ENCODE measurements around the gene CDAN1. TPM values are rescaled to one million over a fixed set of nuclear protein-coding genes. Genes with fewer than 3 reads are reported as not detected.

CDAN1 gene
- total and polyA plus RNA-seq, 2 donors (not counting 3 experiments of a cell fraction or from before 2014, with no cell fraction given) = 7.2 to 23.4 TPM

DNA sequence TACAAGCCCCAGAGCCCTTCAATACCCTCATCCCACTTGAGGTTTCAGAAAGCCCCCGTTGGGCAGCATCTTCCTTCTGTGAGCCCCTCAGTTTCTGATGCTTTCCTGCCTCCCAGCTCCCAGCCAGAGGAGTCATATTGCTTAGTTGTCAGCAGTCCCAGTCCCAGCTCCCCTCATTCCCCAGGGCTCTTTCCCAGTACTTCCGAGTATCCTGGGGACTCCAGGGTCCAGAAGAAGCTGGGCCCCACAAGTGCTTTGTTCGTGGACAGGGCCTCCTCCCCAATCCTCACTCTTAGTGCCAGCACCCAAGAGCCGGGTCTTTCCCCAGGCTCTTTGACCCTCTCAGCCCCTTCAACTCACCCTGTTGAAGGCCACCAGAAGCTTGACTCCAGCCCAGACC, 43.9 kb downstream of the CDAN1 start:
- Histone ChIP-seq H3K79me2 (ENCODE audit: control insufficient read depth, insufficient read depth, low read length) (no peaks in the 10 kb centered on the region), H3K4me1 (ENCODE audit: control insufficient read depth, extremely low read depth, insufficient read depth, low read length) (no peaks in the 10 kb centered on the region), H2AFZ (ENCODE audit: low read depth, low read length) (no peak overlapping the region), H4K20me1 (replicated peaks; ENCODE audit: control insufficient read depth, extremely low read depth, insufficient read depth, low read length) (no peaks in the 10 kb centered on the region), H3K4me2 (ENCODE audit: insufficient read depth, low read length) (no peak overlapping the region), H3K9me3 (replicated peaks; ENCODE audit: control insufficient read depth, insufficient read depth, low read length) (no peaks in the 10 kb centered on the region), H3K9me1 (replicated peaks; ENCODE audit: control insufficient read depth, extremely low read depth, insufficient read depth, low read length) (no peaks in the 10 kb centered on the region), H3K36me3 (ENCODE audit: control insufficient read depth in 2 of 2, extremely low read depth in 1 of 2, insufficient read depth in 2 of 2, low read length in 2 of 2) (peaks cover 0 to 5% of the 10 kb centered on the region in 2 experiments), H3K27me3 (ENCODE audit: control insufficient read depth in 2 of 2, insufficient read depth in 2 of 2, low read length in 2 of 2) (no peaks in the 10 kb centered on the region), H3K4me3 (replicated peaks in 1 of 3; ENCODE audit: insufficient read depth in 1 of 3, low read depth in 1 of 3, low read length in 3 of 3) (no peak overlapping the region), H3K9ac (replicated peaks; ENCODE audit: extremely low read depth, insufficient read depth, low read length) (no peak overlapping the region), H3K27ac (ENCODE audit: insufficient read depth, low read depth, low read length) (no peak overlapping the region)
- FAIRE-seq (no peak), DNase-seq (ENCODE audit: low read depth, low spot score) (no peak)
- dilution Hi-C loops (cut with MboI; ENCODE audit: extremely low pct_ligation_motif_present, low sequenced_read_pairs) (no loop called here), intact Hi-C loops (cut with micrococcal nuclease) (no loop called here)
- TF ChIP-seq, protein P1, sequence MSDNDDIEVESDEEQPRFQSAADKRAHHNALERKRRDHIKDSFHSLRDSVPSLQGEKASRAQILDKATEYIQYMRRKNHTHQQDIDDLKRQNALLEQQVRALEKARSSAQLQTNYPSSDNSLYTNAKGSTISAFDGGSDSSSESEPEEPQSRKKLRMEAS (IDR thresholded peaks at IDR 0.05; ENCODE audit: insufficient read depth, insufficient read length) = no peak
- TF ChIP-seq POLR2AphosphoS5 (IDR thresholded peaks at IDR 0.05; ENCODE audit: insufficient read depth, low read depth, low read length) (no peak), GATA2 (IDR thresholded peaks at IDR 0.05; ENCODE audit: insufficient read depth, insufficient read length, low read depth, low read length) (no peak)
- TF ChIP-seq, protein P2, sequence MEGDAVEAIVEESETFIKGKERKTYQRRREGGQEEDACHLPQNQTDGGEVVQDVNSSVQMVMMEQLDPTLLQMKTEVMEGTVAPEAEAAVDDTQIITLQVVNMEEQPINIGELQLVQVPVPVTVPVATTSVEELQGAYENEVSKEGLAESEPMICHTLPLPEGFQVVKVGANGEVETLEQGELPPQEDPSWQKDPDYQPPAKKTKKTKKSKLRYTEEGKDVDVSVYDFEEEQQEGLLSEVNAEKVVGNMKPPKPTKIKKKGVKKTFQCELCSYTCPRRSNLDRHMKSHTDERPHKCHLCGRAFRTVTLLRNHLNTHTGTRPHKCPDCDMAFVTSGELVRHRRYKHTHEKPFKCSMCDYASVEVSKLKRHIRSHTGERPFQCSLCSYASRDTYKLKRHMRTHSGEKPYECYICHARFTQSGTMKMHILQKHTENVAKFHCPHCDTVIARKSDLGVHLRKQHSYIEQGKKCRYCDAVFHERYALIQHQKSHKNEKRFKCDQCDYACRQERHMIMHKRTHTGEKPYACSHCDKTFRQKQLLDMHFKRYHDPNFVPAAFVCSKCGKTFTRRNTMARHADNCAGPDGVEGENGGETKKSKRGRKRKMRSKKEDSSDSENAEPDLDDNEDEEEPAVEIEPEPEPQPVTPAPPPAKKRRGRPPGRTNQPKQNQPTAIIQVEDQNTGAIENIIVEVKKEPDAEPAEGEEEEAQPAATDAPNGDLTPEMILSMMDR (IDR thresholded peaks at IDR 0.05; ENCODE audit: extremely low read depth in 1 of 2, insufficient read depth in 1 of 2, low read depth in 1 of 2, low read length in 2 of 2) = no peak
- no TSS peak for BruUV-seq (replicated peaks)
- ChIA-PET CTCF (interaction anchor here (2.7 kb wide), 1 partner anchor 10 kb away, joined by 9 read pairs; no protein-coding TSS in a partner anchor), POLR2A (no interaction called here)

DNA sequence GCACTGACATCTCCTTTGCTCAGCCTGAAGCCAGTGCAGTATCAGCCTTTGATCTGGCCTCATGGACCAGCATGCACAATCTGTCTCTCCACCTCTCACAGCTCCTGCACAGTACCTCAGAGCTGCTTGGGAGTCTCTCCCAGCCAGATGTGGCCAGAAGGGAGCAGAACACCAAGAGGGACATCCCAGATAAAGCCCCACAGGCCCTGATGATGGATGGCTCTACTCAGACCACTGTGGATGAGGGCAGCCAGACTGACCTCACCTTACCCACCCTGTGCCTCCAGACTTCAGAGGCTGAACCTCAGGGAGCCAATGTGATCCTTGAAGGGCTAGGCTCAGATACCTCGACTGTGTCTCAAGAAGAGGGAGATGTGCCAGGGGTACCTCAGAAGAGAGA, 44.4 kb downstream of the CDAN1 start:
- intact Hi-C loops (cut with micrococcal nuclease) = no loop called here
- dilution Hi-C loops (cut with MboI; ENCODE audit: extremely low pct_ligation_motif_present, low sequenced_read_pairs) = no loop called here
- H4K20me1 ChIP-seq (replicated peaks; ENCODE audit: control insufficient read depth, extremely low read depth, insufficient read depth, low read length) = no peaks in the 10 kb centered on the region
- no peak overlapping the region for H3K27ac ChIP-seq (ENCODE audit: insufficient read depth, low read depth, low read length)
- no peak overlapping the region for H3K4me2 ChIP-seq (ENCODE audit: insufficient read depth, low read length)
- CTCF ChIA-PET = interaction anchor here (2.7 kb wide), 1 partner anchor 11 kb away, joined by 9 read pairs; no protein-coding TSS in a partner anchor
- H3K9me1 ChIP-seq (replicated peaks; ENCODE audit: control insufficient read depth, extremely low read depth, insufficient read depth, low read length) = no peaks in the 10 kb centered on the region
- DNase-seq (ENCODE audit: low read depth, low spot score) (no peak), FAIRE-seq (no peak)
- H3K9ac ChIP-seq (replicated peaks; ENCODE audit: extremely low read depth, insufficient read depth, low read length) = no peak overlapping the region
- no peak overlapping the region for H3K4me3 ChIP-seq (replicated peaks in 1 of 3; ENCODE audit: insufficient read depth in 1 of 3, low read depth in 1 of 3, low read length in 3 of 3)
- POLR2A ChIA-PET = no interaction called here
- no TSS peak for BruUV-seq (replicated peaks)
- TF ChIP-seq, protein P2 (IDR thresholded peaks at IDR 0.05; ENCODE audit: extremely low read depth in 1 of 2, insufficient read depth in 1 of 2, low read depth in 1 of 2, low read length in 2 of 2) = no peak
- TF ChIP-seq, protein P1 (IDR thresholded peaks at IDR 0.05; ENCODE audit: insufficient read depth, insufficient read length) = no peak
- no peak for TF ChIP-seq POLR2AphosphoS5 (IDR thresholded peaks at IDR 0.05; ENCODE audit: insufficient read depth, low read depth, low read length)
- H3K79me2 ChIP-seq (ENCODE audit: control insufficient read depth, insufficient read depth, low read length) = no peaks in the 10 kb centered on the region
- H3K4me1 ChIP-seq (ENCODE audit: control insufficient read depth, extremely low read depth, insufficient read depth, low read length) = no peaks in the 10 kb centered on the region
- peaks cover 0 to 5% of the 10 kb centered on the region in 2 experiments for H3K36me3 ChIP-seq (ENCODE audit: control insufficient read depth in 2 of 2, extremely low read depth in 1 of 2, insufficient read depth in 2 of 2, low read length in 2 of 2)
- no peaks in the 10 kb centered on the region for H3K27me3 ChIP-seq (ENCODE audit: control insufficient read depth in 2 of 2, insufficient read depth in 2 of 2, low read length in 2 of 2)
- H3K9me3 ChIP-seq (replicated peaks; ENCODE audit: control insufficient read depth, insufficient read depth, low read length) = no peaks in the 10 kb centered on the region
- no peak overlapping the region for H2AFZ ChIP-seq (ENCODE audit: low read depth, low read length)
